ENCODE results near the gene PCDH18. TPM values are rescaled to one million over a fixed set of nuclear protein-coding genes. Genes with fewer than 3 reads are reported as not detected.
A peak's percentile ranks its signal among the peaks of the same experiment; 100 is the strongest.

The PCDH18 gene
- total RNA-seq, 4 donors from 2014 or later, result 4.4 to 18.3 (median 7.2) TPM

DNA sequence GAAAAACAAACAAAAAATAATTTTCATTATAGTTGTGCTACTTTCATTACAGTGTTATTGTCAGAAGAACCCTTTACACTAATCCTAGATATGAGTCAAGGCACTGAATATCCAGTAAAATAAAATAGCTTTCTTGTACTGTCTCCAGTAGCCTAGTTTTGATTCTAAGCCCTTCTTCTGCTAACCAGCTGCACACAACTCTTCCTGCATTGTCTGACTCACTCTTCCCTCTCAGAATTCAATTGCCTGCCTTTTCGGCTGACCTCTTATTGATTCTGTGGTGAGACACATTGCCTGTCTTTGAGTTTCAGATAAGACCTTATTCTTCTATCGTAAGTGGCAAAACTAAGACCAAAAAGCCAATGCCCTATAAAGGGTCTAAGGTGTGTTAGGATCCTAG, 26.7 kb upstream of the PCDH18 start:
- intact Hi-C loops (cut with DNase I; ENCODE audit: low total_unique reads), result no loop called here
- 51 to 66% methylated on average over 2 of the region's 2 CpGs for WGBS, 2 donors
- no peak overlapping the region for H3K4me3 ChIP-seq (ENCODE audit: low read depth, poor library complexity, severe bottlenecking)
- DNase-seq (ENCODE audit: low spot score in 2 of 2), result no peak
- TF ChIP-seq, protein P1, sequence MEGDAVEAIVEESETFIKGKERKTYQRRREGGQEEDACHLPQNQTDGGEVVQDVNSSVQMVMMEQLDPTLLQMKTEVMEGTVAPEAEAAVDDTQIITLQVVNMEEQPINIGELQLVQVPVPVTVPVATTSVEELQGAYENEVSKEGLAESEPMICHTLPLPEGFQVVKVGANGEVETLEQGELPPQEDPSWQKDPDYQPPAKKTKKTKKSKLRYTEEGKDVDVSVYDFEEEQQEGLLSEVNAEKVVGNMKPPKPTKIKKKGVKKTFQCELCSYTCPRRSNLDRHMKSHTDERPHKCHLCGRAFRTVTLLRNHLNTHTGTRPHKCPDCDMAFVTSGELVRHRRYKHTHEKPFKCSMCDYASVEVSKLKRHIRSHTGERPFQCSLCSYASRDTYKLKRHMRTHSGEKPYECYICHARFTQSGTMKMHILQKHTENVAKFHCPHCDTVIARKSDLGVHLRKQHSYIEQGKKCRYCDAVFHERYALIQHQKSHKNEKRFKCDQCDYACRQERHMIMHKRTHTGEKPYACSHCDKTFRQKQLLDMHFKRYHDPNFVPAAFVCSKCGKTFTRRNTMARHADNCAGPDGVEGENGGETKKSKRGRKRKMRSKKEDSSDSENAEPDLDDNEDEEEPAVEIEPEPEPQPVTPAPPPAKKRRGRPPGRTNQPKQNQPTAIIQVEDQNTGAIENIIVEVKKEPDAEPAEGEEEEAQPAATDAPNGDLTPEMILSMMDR (IDR thresholded peaks at IDR 0.05), result no peak
- no peak for TF ChIP-seq POLR2A (IDR thresholded peaks at IDR 0.05)

DNA sequence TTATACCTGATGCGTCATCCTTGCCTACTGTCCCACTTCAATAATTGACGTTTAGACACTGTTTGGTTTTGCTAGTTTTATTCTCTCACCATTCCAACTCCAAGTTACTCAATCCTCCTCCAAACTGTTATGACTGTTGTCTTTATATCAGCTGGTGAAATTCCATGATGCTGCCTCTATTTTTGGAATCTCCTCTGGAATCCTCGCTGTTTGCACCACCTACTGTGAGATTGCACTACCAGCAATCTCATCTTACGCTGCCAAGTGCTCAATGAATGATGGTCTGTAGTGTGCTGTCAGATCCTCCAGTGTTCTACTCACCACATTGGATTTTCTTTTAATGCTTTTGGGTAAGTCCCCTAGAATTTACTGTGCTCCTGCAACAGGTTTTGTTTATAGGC, 13.2 kb upstream of the PCDH18 start:
- 53 to 58% methylated on average over 4 of the region's 4 CpGs for WGBS, 2 donors
- intact Hi-C loops (cut with DNase I; ENCODE audit: low total_unique reads), result no loop called here
- TF ChIP-seq POLR2A (IDR thresholded peaks at IDR 0.05), result no peak
- TF ChIP-seq, protein P1 (IDR thresholded peaks at IDR 0.05), result no peak
- no peak overlapping the region for H3K4me3 ChIP-seq (ENCODE audit: low read depth, poor library complexity, severe bottlenecking)
- DNase-seq (ENCODE audit: low spot score in 2 of 2), result peak in 1 of 2 donors; percentile 49

DNA sequence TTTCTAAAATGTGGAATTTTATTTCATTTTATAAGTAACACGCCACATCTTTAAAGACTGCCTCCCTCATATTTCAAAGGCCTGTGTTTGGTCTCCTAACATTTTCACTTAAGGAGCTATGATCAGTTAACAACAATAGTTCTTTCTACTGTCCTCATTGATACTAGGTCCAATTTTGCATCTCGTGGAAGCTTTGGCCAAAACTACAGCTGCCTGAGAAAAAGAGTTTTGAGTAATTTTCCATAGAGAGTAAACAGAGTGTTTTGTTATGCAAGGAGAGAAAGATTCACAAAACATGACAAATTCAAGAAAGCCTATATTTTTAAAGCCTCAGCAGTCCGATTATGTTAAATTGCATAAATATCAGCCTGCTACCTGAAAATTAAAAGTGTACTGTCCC, 11.4 kb upstream of the PCDH18 start:
- TF ChIP-seq, protein P1 (IDR thresholded peaks at IDR 0.05), result no peak
- TF ChIP-seq POLR2A (IDR thresholded peaks at IDR 0.05), result no peak
- intact Hi-C loops (cut with DNase I; ENCODE audit: low total_unique reads), result no loop called here
- 51 to 65% methylated on average over 3 of the region's 3 CpGs for WGBS, 2 donors
- DNase-seq (ENCODE audit: low spot score in 2 of 2), result no peak
- no peak overlapping the region for H3K4me3 ChIP-seq (ENCODE audit: low read depth, poor library complexity, severe bottlenecking)

DNA sequence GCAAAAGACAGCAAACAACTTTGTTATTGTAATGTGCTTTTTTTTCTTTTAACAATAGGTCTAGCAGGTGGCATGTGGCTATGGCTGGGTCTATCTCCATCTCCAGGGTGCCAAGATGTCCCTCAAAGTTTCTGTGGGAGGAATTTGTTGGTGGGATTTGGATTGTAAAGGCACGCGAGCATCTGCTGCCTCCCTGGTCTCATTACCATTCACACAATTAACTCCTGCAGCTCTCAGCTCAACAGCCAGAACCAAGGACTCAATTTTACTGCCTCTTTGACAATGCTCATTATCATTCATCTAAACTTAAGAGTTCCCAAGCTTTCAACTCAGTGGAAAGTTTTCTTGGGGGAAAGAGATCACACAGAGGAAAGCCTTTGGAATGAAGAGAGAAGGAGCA, 10.9 kb upstream of the PCDH18 start:
- no peak for DNase-seq (ENCODE audit: low spot score in 2 of 2)
- 46 to 69% methylated on average over 2 of the region's 2 CpGs for WGBS, 2 donors
- TF ChIP-seq, protein P1 (IDR thresholded peaks at IDR 0.05), result no peak
- no peak for TF ChIP-seq POLR2A (IDR thresholded peaks at IDR 0.05)
- intact Hi-C loops (cut with DNase I; ENCODE audit: low total_unique reads), result no loop called here
- no peak overlapping the region for H3K4me3 ChIP-seq (ENCODE audit: low read depth, poor library complexity, severe bottlenecking)

DNA sequence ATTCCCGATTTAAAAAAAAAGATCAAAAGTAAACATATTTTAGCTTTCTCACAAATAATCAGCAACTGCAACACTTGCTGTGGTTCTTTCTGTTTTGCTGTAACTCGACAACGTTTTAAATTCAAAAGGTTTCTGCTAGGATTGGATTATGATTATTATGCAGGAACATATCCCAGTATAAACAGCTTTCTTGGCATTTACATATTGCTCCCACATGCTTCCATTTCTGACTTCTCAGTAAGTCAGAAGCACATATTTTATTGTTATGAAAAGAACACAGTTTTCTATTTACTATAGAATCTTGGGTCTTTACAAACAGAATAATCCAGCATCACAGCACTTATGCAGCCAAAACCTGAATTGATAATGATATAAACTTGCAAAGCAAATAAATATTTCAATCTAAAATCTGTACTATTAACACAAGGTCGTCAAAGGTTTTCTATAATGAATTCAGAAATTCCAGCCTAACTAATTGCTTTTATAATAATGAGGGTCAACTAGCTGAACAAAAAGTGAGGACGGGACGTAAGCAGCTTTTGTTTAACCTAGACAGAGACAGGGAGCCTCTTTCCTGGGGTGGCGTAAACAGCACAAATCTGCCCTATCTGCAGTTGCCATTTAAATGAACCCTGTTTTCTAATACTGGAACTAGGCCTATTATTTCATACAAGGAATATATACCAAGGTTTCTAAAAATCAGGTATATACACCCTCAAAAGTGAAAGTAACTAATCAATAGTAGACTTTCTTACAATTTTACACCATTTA, 9.8 kb upstream of the PCDH18 start:
- H3K4me3 ChIP-seq (ENCODE audit: low read depth, poor library complexity, severe bottlenecking), result no peak overlapping the region
- TF ChIP-seq, protein P1 (IDR thresholded peaks at IDR 0.05), result no peak
- no peak for TF ChIP-seq POLR2A (IDR thresholded peaks at IDR 0.05)
- WGBS, 2 donors, result 30 to 36% methylated on average over 7 of the region's 7 CpGs
- DNase-seq (ENCODE audit: low spot score in 2 of 2), result no peak
- intact Hi-C loops (cut with DNase I; ENCODE audit: low total_unique reads), result no loop called here

DNA sequence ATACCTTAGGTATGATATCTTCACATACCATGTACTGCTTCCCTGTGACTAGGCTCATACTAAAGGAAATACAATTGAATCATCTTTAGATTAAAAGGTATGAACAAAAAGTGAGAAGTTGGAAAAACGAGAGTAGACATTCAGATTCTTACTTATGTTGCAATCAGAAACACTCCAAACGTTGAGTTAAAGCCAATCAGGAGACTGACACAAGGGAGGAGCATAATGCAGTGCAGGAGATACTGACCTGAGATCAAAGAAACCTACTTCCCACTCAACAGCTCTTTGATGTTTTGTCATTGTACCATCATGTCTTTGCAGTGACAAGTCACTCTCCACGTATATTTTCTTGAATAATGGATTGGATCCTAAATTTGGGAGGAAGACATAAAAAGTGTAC, 8.9 kb upstream of the PCDH18 start:
- no peak overlapping the region for H3K4me3 ChIP-seq (ENCODE audit: low read depth, poor library complexity, severe bottlenecking)
- intact Hi-C loops (cut with DNase I; ENCODE audit: low total_unique reads), result no loop called here
- 24% methylated on average over 3 of the region's 3 CpGs for WGBS, 2 donors
- TF ChIP-seq POLR2A (IDR thresholded peaks at IDR 0.05), result no peak
- TF ChIP-seq, protein P1 (IDR thresholded peaks at IDR 0.05), result no peak
- no peak for DNase-seq (ENCODE audit: low spot score in 2 of 2)
